ENCODE measurements around the gene CLDN18.

Gene CLDN18

DNA sequence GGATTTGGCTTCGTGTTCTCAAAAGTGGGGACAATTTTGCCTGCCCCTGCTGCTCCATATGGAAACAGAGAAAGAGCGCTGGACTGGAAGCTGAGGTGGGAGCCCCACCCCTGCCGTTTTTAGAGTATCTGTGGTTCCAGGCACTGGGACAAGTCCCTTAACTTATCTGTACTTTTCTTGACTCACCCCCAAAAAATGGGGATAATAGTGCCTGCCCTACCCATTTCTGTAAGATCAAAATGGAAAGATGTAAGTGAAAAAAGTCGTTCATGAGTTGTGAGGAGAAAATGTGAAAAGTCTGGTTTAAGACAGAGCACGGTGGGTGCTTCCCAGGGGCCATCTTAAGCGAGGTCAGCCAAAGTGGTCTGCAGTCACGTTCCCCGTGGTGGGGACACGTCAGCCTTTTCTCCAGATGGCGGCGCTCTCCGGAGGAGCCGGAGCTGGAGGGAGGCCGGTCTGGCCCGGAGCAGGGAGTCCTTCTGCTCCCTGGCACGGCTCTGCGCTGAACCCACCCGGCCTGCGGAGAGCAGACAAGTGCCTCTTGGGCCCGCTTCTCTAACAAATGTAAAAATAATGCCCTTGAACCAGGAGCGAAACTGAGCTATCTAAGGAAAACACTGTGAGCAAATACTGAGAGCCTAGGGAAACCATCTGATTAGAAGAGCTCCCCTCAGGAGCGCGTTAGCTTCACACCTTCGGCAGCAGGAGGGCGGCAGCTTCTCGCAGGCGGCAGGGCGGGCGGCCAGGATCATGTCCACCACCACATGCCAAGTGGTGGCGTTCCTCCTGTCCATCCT is at the start of gene CLDN18:
CLDN18 (plus strand) TSS at position 690 of the 797 bp plus-strand sequence; CDS start at position 751, 61 bp downstream.
- DNase-seq (ENCODE audit: low spot score) = no peak

DNA sequence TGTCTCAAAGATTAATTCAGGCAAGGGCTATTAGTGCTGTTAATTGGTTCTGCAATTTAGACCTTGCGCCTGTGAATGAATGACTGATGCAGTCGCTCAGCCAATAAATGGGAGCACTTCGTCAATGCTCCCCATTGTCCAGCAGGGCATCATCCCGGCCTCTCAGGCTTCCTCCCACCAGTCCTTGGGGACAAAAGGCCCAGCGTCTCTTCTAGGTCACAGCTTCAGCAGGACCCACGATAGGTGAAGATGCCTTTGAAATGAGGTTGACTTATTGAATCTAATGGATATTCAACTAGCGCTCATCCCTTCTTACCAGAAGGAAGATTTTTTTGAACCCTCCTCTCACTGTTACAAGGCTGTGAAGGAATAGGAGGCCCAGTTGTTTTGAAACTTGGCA is 47.7 kb upstream of the CLDN18 start:
- no peak for DNase-seq (ENCODE audit: low spot score)

DNA sequence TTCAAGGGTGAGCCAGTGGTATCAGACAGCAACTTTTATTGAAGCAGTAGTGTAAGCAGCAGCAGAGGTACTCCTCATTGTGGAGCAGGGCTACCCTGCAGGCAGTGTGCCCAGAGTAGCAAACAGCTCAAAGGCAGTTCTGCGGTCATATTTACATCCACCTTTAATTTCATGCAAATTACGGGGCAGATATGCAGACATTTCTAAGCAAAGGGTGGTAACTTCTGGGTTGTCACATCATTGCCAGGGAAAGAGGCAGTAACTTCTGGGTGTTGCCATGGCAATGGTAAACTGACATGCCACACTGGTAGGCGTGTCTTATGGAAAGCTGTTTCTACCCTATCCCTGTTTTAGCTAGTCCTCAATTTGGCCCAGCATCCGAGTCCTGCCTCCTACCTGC is 46.5 kb upstream of the CLDN18 start:
- DNase-seq (ENCODE audit: low spot score) = no peak

DNA sequence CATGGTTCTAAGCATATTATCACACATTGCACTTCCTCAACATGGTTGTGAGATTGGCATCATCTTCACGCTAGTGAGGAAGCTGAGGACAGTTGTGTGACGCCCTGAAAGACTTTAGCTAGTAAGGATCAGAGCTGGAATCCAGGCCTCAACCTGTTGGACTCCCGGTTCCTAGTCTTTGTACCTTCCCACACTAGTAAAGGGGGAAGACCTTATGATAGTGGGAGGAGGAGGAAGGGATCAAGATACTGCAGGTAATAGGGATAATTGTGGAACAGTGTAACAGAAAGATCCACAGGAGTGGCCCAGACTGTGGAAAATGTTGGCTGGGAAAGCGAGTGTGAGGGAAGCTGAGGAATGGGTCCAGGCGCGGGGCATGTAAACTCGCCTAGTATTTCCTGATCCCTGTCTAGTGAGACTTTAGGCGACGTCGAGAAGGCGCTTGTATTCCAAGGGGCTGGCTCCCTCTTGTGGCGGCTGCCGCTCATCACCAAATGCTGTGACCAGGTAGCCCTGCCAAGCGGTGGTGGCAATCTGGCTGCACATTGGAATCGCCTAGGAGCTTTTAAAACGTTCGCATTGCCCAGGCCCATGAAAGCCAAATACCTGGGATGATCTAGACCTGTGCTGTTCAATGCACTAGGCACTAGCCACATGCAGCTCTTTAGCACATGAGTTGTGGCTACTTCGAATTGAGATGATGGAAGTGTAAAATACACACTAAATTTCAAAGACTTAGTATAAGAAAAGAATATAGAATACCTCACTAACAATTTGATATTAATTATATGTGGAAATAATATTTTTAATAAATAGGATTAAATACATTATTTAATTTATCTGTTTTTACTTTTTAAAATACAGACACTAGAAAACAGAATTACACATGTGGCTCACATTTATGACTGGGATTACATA is 38.8 kb upstream of the CLDN18 start:
- peak; percentile 59 for DNase-seq (ENCODE audit: low spot score)

DNA sequence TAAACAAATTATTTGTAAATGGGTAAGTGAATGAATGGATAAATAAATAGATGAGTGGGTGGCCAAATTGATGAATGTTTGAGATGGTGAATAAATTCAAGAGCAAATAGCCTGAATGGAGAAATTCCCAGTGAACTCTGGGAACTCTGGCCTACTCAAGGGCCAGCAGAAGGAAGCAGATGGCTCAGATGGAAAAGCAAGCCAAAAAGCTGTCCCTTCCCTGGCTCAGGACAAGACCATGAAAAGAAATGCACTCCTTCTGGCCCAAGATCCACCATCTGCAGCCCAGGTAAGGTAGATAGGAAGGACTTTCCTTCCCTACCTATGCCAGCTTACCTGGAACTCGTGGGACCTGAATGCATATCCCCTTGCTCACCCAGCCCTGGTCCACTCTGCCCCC is 37.6 kb upstream of the CLDN18 start:
- DNase-seq (ENCODE audit: low spot score) = no peak

DNA sequence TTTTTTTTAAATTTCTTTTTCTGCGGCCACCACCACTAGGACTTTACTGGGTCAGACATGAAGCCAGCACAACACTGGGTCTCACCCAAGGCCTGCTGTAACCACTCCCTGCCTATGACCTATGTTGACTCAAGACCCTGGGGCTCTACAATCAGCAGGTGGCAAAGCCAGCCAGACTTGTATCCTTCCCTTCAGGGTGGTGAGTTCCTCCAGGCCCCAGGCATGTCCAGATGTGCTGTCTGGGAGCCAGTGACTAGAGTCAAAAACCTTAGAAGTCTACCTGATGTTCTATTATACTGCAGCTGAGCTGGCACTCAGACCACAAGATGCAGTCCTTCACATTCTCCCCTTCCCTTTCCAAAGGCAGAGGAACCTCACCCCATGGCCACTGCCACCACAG is 31.6 kb upstream of the CLDN18 start:
- no peak for DNase-seq (ENCODE audit: low spot score)

DNA sequence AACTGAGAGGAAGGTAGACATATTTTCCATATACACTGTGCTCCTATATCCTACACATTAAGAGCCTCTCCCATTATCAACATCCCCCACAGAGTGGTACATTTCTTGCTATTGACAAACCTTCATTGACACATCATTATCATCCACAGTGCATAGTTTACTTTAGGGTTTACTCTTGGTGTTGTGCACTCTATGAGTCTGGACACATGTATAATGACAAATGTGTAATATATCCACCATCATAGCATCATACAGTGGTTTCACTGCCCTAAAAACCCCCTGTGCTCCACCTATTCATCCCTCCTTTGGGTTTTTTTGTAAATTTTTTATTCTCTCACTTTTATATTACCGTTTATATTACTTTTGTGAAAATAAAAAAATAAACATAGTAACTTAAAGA is 22.2 kb upstream of the CLDN18 start:
- no peak for DNase-seq (ENCODE audit: low spot score)

DNA sequence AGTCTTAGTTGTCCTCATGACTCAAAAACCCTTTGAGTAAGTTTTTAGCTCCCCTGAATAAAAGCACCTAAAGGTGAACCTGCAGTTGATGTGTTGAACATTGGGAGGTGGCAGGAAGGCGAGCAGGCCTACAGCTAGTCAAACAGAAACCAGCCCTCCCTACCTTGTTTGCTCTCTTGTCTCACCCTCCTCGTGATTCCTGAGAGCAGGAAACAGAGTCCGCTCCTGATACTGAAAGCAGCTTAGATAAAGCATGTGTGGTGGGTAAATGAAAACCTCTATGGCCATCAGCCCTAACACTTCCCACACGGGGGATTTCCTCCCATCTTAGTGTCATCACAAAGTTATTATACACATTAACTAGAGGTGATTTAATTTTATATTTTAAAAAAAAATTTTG is 21.8 kb upstream of the CLDN18 start:
- DNase-seq (ENCODE audit: low spot score) = no peak

DNA sequence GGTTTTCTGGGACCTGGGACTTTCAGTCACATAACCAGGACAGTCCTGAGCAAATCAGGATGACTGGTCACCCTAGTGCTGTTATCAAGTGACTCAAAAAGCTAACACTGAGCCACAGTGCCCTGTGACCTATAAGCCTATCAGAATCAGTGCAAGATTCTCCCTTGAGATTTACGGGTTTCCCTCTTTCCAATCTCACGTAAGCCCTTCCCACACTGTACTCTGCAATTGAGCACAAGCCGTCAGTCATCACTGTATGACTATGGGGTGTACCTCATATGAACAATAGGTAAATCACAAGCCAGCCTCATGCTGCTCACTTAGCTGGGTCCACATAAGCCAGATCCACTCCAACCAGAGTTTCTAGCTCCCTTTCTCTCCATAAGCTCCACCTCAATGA is 21.0 kb upstream of the CLDN18 start:
- no peak for DNase-seq (ENCODE audit: low spot score)

DNA sequence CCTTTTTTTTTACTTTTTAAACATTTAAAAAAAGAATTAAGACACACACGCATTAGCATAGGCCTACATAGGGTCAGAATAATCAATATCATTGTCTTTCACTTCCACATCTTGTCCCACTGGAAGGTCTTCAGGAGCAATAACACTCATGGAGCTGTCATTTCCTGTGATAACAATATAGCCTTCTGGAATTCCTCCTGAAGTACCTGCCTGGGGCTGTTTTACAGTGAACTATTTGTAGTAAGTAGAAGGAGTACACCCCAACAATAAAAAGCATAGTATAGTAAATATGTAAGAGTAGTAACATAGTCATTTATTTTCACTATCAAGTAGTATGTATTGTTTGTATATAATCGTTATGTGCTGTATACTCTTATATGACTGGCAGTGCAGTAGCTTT is 19.5 kb upstream of the CLDN18 start:
- DNase-seq (ENCODE audit: low spot score) = no peak

DNA sequence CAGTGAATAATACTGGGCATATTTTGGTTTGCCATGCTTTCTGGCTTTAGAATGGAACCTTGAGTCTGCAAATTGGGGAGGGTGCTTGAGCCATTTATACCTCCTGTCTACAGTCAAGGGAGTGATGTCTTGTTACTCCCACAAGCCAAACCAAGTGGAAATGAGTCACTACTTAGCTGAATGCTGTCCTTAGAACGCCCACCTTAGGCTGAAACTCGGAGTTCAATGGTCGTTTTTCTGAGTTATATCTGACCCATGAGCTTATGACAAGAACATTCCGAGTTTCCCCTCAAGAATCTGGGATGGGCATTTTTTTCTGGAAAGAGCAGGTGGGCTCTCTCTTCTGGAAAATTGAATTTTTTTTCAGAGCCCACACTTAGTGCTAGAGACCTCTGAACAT is 17.4 kb upstream of the CLDN18 start:
- no peak for DNase-seq (ENCODE audit: low spot score)

DNA sequence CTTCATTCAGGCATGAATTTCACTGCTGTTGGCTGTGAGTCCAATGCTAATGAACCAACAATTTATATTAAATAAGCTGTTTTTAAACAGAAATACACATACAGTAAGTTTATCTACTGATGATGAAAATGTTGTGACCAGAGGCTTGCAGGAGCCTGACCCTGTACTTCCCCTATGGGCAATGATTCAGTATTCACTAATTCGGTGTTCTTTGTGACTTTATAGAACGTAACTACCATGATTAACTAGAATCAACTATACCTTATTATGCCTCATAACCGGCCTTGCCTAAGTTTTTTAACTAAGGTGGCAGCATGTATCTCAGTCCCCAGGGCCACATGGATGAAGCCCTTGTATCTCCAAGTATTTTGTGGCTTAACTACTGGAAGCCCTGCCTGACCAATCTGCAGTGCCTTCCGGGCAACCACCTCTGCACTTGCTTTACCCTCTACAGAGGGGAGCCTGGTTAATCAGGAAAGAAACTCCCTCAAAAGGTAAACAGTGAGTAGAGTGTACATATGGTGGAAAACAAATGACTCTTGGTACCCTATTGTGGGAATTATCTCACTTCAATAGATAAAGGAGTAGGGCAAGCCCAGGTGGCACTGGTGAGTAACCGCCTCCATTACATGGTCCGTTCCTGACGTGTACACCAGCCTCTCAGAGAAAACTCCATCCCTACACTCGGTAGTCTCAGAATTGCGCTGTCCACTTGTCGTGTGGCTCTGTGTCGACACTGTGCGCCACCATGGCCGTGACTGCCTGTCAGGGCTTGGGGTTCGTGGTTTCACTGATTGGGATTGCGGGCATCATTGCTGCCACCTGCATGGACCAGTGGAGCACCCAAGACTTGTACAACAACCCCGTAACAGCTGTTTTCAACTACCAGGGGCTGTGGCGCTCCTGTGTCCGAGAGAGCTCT is 11.6 kb upstream of the CLDN18 start:
- no peak for DNase-seq (ENCODE audit: low spot score)

DNA sequence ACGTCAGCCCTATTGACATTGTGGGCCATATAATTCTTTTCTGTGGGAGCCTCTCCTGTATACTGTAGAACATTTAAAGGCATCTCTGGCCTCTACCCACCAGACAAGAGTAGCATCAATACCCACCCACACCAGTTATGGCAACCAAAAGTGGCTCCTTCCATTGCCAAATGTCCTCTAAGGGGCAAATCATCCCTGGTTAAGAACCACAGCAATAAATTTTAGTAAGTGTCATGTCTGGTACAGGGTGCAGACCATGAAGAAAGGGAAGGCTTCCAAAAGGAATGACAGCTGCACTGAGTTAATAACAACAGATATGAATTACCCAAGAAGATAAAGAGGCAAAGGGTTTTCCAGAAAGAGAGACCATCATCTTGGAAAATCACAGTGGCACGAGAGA is 6.9 kb upstream of the CLDN18 start:
- DNase-seq (ENCODE audit: low spot score) = no peak

DNA sequence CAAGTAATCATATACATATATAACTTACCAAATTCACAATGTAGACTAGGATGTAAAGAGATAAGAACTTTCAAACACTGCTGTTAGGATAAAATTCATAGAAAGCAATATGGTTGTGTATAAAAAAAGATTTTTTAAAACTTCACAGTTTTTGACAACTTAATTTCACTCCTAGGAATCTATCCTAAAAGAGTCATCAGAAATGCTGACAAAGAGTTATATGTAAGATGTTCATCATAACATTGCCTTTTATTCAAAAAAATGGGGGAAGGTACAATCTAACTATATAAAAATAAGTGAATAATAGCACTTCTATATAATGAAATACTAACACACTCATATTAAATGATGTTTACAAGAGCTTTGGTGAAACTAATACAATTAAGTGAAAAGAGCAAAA is 4.3 kb upstream of the CLDN18 start:
- DNase-seq (ENCODE audit: low spot score) = no peak

DNA sequence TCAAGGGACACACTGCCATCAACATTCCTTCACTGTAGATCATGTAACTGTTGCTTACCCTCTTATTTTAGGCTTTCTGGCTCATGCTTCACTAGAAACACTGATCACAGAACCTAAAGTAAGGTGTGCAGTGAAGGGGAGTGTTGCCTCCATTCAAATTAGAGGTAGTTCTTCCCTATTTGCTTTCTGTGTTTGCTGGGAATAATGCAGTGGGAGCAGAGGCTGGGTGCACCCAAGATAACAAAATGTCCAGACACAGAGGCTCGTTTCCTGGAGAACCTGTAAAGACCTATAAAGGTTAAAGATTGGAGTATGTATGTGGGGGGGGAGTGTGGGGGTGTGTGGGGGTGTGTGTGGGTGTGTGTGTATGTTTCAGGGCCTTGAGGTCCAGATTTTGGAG is 2.1 kb upstream of the CLDN18 start:
- no peak for DNase-seq (ENCODE audit: low spot score)

DNA sequence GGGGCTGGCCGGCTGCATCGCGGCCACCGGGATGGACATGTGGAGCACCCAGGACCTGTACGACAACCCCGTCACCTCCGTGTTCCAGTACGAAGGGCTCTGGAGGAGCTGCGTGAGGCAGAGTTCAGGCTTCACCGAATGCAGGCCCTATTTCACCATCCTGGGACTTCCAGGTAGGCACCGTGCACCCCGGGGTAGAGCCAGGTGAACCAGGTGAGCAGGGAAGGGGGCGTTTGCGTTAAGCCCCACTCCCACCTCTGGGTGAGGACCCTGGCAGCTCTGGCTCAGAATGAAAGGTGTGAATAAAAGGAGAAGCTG is 267 bp downstream of the CLDN18 start:
- DNase-seq (ENCODE audit: low spot score) = no peak

DNA sequence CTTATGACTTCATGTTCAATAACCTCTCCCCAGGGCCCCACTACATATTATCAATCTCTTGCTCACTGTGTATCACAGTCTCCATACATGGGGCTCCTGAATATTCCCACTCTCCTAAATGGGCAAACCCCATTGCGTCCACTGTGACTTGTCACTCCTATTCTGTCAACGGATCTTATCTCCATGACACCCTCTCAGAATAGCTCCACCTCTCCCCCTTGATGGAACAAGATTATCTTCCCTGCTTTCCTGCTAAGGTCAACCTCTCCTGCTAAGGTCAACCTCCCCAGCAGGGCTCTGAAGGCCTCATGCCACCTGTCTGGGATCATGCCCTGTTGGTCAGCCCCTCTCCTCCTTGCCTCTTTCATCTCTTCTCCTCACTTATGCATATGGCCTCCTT is 1.8 kb downstream of the CLDN18 start:
- no peak for DNase-seq (ENCODE audit: low spot score)

DNA sequence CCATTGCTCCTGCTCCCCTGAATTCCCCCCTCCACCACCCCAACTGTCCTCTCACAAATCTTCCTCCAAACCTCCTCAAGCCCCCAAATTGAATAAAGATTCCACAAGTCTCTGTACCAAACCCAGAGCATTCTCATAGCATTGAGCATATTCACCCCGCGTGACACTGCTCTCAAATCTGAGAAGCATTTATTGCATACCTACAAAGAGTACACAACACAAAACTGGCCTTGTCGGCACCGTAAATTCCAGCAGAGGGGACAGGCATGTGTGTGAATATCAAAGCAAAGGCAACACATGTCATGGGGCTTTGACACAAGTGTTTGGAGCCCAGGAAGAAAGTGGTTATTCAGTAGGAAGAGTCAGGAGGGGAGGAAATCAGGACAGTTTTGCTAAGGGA is 2.6 kb downstream of the CLDN18 start:
- no peak for DNase-seq (ENCODE audit: low spot score)

DNA sequence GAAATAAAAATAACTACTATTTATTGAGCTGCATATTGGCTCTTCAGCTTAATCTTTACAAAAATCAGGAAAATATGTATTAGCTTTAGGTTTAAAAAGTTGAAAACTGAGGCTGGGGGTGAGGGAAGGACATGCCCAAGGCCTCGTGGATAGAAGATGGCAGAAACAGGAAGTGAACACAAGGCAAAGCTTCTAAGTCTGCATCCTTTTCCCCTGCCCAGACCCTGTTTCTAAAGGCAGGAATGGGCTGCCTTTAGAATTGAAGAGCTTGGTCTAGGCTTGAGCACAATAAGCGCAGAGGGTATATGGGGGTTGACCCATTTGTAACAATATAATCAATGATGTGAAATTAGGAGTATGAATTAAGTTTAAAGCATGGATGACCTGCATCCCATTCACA is 6.1 kb downstream of the CLDN18 start:
- DNase-seq (ENCODE audit: low spot score) = no peak

DNA sequence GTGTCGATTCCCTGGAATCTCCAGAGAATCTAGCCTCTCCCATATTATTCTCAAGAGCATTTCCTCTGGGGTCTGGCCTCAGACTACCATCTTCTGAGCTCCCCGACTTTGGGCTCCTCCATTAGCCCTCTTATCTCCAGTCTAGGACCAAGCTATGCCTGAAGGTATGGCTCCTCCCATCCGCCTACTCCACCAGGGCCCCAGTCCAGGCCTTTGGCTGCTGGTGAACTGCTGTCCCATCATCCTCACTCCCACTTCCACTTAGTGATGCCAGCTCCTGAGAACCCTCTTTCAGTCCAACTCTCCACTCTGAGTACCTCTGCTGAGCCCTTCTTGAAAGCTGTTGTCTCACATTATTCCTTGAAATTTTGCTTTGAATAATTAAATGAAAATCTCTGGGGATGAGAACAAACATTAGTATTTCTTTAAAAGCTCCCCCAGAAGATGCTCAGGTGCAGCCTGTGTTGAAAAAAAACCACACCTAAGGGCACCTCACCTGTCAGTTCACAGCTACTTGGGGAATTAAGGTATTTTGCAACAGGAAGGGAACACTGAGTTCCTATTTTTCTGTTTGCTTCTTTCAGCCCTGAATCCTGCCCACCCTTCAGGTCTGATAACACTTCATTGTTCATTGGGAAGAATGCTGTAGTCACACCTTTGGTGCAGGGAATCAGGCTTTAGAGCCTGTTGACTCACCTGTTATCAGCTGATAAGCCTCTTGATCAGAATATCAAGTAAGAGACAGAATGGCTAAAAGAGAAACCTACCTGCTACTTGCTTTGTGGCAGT is 9.5 kb downstream of the CLDN18 start:
- DNase-seq (ENCODE audit: low spot score) = no peak

DNA sequence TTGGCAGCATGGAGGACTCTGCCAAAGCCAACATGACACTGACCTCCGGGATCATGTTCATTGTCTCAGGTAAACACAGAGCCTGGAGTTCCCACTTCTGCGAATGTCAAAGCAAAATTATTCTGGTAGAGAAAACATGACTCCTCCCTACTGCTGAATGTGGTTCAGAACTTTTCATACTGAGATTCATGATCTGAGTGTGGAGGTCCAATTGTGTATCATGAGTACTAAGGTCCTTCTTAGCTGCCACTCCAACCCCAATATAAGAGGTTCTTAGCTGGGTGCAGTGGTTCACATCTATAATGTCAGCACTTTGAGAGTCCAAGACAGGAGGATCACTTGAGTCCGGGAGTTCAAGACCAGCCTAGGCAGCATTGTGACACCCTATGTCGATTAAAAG is 13.8 kb downstream of the CLDN18 start:
- no peak for DNase-seq (ENCODE audit: low spot score)

DNA sequence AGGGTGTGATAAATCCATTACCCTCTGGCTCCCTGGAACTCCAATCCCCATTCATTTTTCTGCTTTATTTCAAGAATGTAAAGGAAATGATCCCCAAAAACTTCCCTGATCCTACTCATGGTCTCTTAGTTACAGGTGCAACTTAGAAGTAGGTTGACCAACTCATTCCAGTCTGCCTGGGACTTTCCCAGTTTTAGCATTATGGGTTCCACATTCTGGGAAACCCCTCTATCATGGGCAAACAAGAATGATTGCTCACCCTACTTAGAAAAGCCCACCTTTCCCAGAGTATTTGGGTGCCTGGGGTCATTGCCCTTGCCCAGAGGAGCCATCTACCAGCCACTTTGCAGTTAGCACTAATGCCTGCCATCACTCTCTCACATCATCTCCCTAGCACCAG is 15.6 kb downstream of the CLDN18 start:
- no peak for DNase-seq (ENCODE audit: low spot score)

Measured in kidney capillary endothelial cell (primary cell).